K562 (cell line): Measurements from ENCODE around the gene SCG3. TPM values are rescaled to one million over a fixed set of nuclear protein-coding genes. Genes with fewer than 3 reads are reported as not detected.

Source experiments
- ATAC-seq: fragments of 200-7000 bp; cut with Tn5 transposase; 3 replicates; pipeline ENCODE4 v1.9.1; 2020; ENCODE audit warnings: moderate library complexity
- BruUV-seq: library from RNA; stranded (reverse); fragments of 400-500 nt; replicated peaks from 2 replicates; lab custom pipeline; 2021; lab: Mats Ljungman, UMichigan
- CTCF ChIA-PET: fragments of 300-600 bp; formaldehyde crosslinking; extraction: SDS; loops from one replicate; lab custom pipeline; 2021; ENCODE audit warnings: low intra/inter-chr PET ratio; lab: Yijun Ruan, JAX
- POLR2A ChIA-PET: fragments of 300-600, 350-650 bp; sonication (Branson Sonifier 250); formaldehyde crosslinking; extraction: SDS; loops from one replicate; lab custom pipeline; 2021; ENCODE audit warnings: antibody characterized with exemption, inconsistent platforms; lab: Yijun Ruan, JAX
- DNase-seq, 4 experiments: peaks; one replicate each; pipeline versions ENCODE4 v3.0.0 to v3.0.0-alpha.2; 2011 to 2018; ENCODE audit warnings: low spot score in 3 of 4, mixed read lengths in 3 of 4; ENCODE audit errors: extremely low read depth in 1 of 4
- FAIRE-seq: peaks from 2 replicates; lab custom pipeline; 2011; peaks lifted over from hg19 to GRCh38; lab: Jason Lieb, UNC
- H2AFZ ChIP-seq: 2 replicates; pipeline ENCODE4 v1.6.0; 2011; ENCODE audit warnings: low read depth, low read length, control low read depth, inconsistent platforms
- H3K27ac ChIP-seq: fragments of 200-600 bp; 3 replicates; pipeline ENCODE4 v1.8.0; 2011; ENCODE audit warnings: low read depth, mild to moderate bottlenecking, control low read depth, inconsistent platforms, low read length, moderate library complexity, mixed read lengths; ENCODE audit errors: extremely low read depth
- H3K27me3 ChIP-seq, 2 experiments: fragments of 300-600 bp in 1 of 2; 2 replicates in 1 of 2; 3 replicates in 1 of 2; pipeline versions ENCODE4 v1.6.0 to v1.8.0; 2011; ENCODE audit warnings: inconsistent platforms in 2 of 2, low read length in 2 of 2, mild to moderate bottlenecking in 1 of 2, mixed read lengths in 1 of 2, moderate library complexity in 1 of 2; ENCODE audit not compliant: control insufficient read depth in 2 of 2, insufficient read depth in 2 of 2
- H3K36me3 ChIP-seq: fragments of 300-600 bp; 3 replicates; pipeline ENCODE4 v1.8.0; 2011; ENCODE audit warnings: mild to moderate bottlenecking, low read length, inconsistent platforms; ENCODE audit not compliant: control insufficient read depth, insufficient read depth
- H3K4me1 ChIP-seq, 2 experiments: fragments of 200-600 bp in 1 of 2; replicated peaks in 1 of 2; 2 replicates in 1 of 2; 3 replicates in 1 of 2; pipeline versions ENCODE4 v1.5.1 to v1.8.0; 2011; ENCODE audit warnings: inconsistent platforms in 2 of 2, low read length in 2 of 2, mild to moderate bottlenecking in 1 of 2, mixed read lengths in 1 of 2, moderate library complexity in 1 of 2; ENCODE audit not compliant: control insufficient read depth in 2 of 2, insufficient read depth in 2 of 2
- H3K4me2 ChIP-seq: 2 replicates; pipeline ENCODE4 v1.6.1; 2011; ENCODE audit warnings: low read length, control low read depth, inconsistent platforms, mixed read lengths; ENCODE audit not compliant: insufficient read depth
- H3K4me3 ChIP-seq: fragments of 200-600 bp; sonication (generic), shearing (Covaris generic); 2 replicates; pipeline ENCODE4 v1.5.1; 2016; ENCODE audit warnings: control low read depth, inconsistent platforms
- H3K79me2 ChIP-seq: fragments of 200-600 bp; 3 replicates; pipeline ENCODE4 v1.8.0; 2011; ENCODE audit warnings: low read length, inconsistent platforms; ENCODE audit not compliant: control insufficient read depth, insufficient read depth
- H3K9ac ChIP-seq, 2 experiments: 2 replicates each; pipeline versions ENCODE4 v1.6.0 to v1.6.1; 2011; ENCODE audit warnings: low read depth in 2 of 2, low read length in 2 of 2, control low read depth in 1 of 2, inconsistent platforms in 1 of 2, mild to moderate bottlenecking in 1 of 2, mixed read lengths in 1 of 2; ENCODE audit not compliant: insufficient read depth in 1 of 2
- H3K9me1 ChIP-seq: one replicate; pipeline ENCODE4 v1.6.0; 2011; ENCODE audit warnings: inconsistent platforms, mild to moderate bottlenecking, low read length, moderate library complexity; ENCODE audit not compliant: control insufficient read depth, insufficient read depth
- H3K9me3 ChIP-seq: replicated peaks from 2 replicates; pipeline ENCODE4 v1.5.1; 2011; ENCODE audit warnings: low read depth, low read length, inconsistent platforms; ENCODE audit not compliant: control insufficient read depth, insufficient read depth
- H4K20me1 ChIP-seq: replicated peaks from 2 replicates; pipeline ENCODE4 v1.6.1; 2011; ENCODE audit warnings: low read length, inconsistent platforms, mixed read lengths; ENCODE audit not compliant: control insufficient read depth, insufficient read depth
- EHMT2 ChIP-seq: fragments of 450-650 bp; IDR thresholded peaks from 2 replicates; pipeline ENCODE4 v1.6.1; 2018; ENCODE audit warnings: antibody characterized with exemption
- WGBS: fragments of 100-300 bp; shearing (Covaris generic); methylation state at CpG from one replicate; pipeline ENCODE4 v1.1.6; 2016; ENCODE audit warnings: low coverage, mixed read lengths; ENCODE audit not compliant: insufficient coverage; ENCODE audit errors: missing lambda C conversion rate; 5-methylcytosine and 5-hydroxymethylcytosine counted together
- in situ Hi-C: fragments of 300-500 bp; cut with MboI; formaldehyde crosslinking; loops from 4 replicates; pipeline ENCODE4 v1.15.0; 2018; ENCODE audit warnings: inconsistent platforms, mixed read lengths
- intact Hi-C: fragments of 100-400 bp; cut with micrococcal nuclease; formaldehyde crosslinking; loops from 2 replicates; pipeline ENCODE4 v1.14.2; 2022
- polyA plus RNA-seq, 8 experiments: library from polyadenylated mRNA; depleted of rRNA in 4 of 8; stranded (reverse) in 5 of 8; unstranded in 3 of 8; fragments of >200 nt; fragmentation: Nextera tagmentation in 2 of 8; fragmentation: Illumina TruSeq in 1 of 8; extraction: Ambion mirVana in 2 of 8; extraction: Trizol in 1 of 8; gene quantifications; 2 replicates each; pipeline versions ENCODE4 v1.2.1 to v1.2.3, GENCODE V29; 2011 to 2014; ENCODE audit warnings: inconsistent platforms in 1 of 8, missing spikeins in 1 of 8
- total RNA-seq, 7 experiments: library from RNA; depleted of rRNA in 6 of 7; stranded (reverse); fragments of >200 nt in 6 of 7; fragmentation: Illumina TruSeq in 2 of 7; extraction: Trizol in 2 of 7; gene quantifications; 2 replicates each; pipeline versions ENCODE4 v1.2.1 to v1.2.3, GENCODE V29; 2011 to 2021; ENCODE audit warnings: low replicate concordance in 1 of 7
- TF ChIP-seq, protein P1 (sequence below), 2 experiments: fragments of 450-650 bp in 1 of 2; sonication (generic) in 1 of 2; formaldehyde crosslinking in 1 of 2; IDR thresholded peaks; 2 replicates each; pipeline versions ENCODE4 v1.7.1 to v1.9.0; 2016 to 2022; ENCODE audit warnings: inconsistent platforms in 1 of 2, mild to moderate bottlenecking in 1 of 2, missing genetic modification reagents in 1 of 2

SCG3 gene
- total and polyA plus RNA-seq, 9 of the 15 experiments (the other 6 are each of a cell fraction or from before 2014, with no cell fraction given), result 13.0 to 43.8 (median 21.0) TPM

DNA sequence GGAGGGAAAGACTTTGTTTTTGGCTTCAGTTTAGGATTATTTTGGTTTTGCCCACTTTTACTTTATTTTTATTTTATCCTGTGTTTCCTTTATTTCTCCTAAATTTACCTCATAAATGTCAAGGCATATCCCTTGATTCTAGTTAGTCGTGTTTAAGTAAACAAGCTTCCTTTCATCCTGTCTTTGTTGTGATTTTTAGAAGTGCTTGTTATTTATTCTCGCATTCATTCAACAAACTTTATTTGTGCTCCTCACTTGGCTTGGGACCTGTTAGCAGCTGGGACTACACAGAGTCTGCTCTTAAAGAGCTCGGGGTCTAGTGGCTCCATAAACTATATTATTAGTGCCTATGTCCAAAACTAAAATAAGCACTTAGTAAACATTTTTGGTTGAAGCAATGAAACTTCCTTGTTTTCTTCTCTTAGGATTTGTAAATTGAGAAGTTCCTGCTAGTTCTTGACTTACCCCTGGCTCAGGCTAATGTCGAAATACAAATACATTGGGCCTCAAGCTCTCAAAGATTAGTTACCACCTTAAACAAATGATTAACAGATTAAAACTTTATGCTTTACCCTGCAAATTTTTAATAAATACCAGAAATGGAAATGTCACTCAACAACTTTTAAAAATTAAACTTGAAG lies 39.7 kb upstream of the SCG3 start:
- H3K9ac ChIP-seq, result no peak overlapping the region
- POLR2A ChIA-PET, result interaction anchor here (0.8 to 1.2 kb wide), 2 partner anchors 21 to 128 kb away, joined by 4 read pairs; no protein-coding TSS in a partner anchor
- BruUV-seq, result no TSS peak
- no peaks in the 10 kb centered on the region for H3K9me3 ChIP-seq
- WGBS, result 40% methylated on average over 4 of the region's 4 CpGs
- no peaks in the 10 kb centered on the region for H3K36me3 ChIP-seq
- intact Hi-C loops (no loop called here), in situ Hi-C loops (no loop called here)
- peaks cover 3% of the 10 kb centered on the region in 2 experiments; a peak in 4 of 5 replicates for H3K4me1 ChIP-seq
- ATAC-seq (no peak), FAIRE-seq (peak; percentile 11), DNase-seq (no peak)
- no peaks in the 10 kb centered on the region for H4K20me1 ChIP-seq
- H3K27me3 ChIP-seq, result no peaks in the 10 kb centered on the region
- no peak overlapping the region for H3K27ac ChIP-seq
- CTCF ChIA-PET, result no interaction called here
- no peak overlapping the region for H3K4me2 ChIP-seq
- H3K9me1 ChIP-seq, result no peaks in the 10 kb centered on the region
- H3K4me3 ChIP-seq, result no peak overlapping the region
- peak overlapping the region; percentile 7; the same call in 1 of the 2 replicates for H2AFZ ChIP-seq
- H3K79me2 ChIP-seq, result no peaks in the 10 kb centered on the region
- TF ChIP-seq, protein P1, sequence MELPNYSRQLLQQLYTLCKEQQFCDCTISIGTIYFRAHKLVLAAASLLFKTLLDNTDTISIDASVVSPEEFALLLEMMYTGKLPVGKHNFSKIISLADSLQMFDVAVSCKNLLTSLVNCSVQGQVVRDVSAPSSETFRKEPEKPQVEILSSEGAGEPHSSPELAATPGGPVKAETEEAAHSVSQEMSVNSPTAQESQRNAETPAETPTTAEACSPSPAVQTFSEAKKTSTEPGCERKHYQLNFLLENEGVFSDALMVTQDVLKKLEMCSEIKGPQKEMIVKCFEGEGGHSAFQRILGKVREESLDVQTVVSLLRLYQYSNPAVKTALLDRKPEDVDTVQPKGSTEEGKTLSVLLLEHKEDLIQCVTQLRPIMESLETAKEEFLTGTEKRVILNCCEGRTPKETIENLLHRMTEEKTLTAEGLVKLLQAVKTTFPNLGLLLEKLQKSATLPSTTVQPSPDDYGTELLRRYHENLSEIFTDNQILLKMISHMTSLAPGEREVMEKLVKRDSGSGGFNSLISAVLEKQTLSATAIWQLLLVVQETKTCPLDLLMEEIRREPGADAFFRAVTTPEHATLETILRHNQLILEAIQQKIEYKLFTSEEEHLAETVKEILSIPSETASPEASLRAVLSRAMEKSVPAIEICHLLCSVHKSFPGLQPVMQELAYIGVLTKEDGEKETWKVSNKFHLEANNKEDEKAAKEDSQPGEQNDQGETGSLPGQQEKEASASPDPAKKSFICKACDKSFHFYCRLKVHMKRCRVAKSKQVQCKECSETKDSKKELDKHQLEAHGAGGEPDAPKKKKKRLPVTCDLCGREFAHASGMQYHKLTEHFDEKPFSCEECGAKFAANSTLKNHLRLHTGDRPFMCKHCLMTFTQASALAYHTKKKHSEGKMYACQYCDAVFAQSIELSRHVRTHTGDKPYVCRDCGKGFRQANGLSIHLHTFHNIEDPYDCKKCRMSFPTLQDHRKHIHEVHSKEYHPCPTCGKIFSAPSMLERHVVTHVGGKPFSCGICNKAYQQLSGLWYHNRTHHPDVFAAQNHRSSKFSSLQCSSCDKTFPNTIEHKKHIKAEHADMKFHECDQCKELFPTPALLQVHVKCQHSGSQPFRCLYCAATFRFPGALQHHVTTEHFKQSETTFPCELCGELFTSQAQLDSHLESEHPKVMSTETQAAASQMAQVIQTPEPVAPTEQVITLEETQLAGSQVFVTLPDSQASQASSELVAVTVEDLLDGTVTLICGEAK (IDR thresholded peaks at IDR 0.05), result peak; percentile 89
- TF ChIP-seq, protein P1 (CRISPR knock-in tag; IDR thresholded peaks at IDR 0.05), result no peak
- no peak for TF ChIP-seq EHMT2
